SU-DHL-6 (cell line): Measurements from ENCODE around the gene STARD9.

ENCODE experiments used
- H2AFZ ChIP-seq: fragments of 200-600 bp; sonication (generic); 2 replicates; pipeline ENCODE4 v1.6.1; 2014; ENCODE audit warnings: low read depth, mild to moderate bottlenecking, moderate library complexity, mixed read lengths, antibody characterized with exemption, low read length; ENCODE audit not compliant: severe bottlenecking
- H3F3A ChIP-seq: fragments of 200-600 bp; shearing (Covaris generic); 2 replicates; pipeline ENCODE4 v1.6.0; 2016; ENCODE audit warnings: antibody characterized with exemption, mild to moderate bottlenecking; ENCODE audit not compliant: insufficient read depth
- H3K27ac ChIP-seq: fragments of 200-600 bp; sonication (generic); 2 replicates; pipeline ENCODE4 v1.5.1; 2016; ENCODE audit warnings: low read depth, mild to moderate bottlenecking, low read length, moderate library complexity, mixed read lengths
- H3K27me3 ChIP-seq: fragments of 200-600 bp; sonication (generic), shearing (Covaris generic); 2 replicates; pipeline ENCODE4 v1.6.0; 2014; ENCODE audit warnings: mild to moderate bottlenecking, low read length
- H3K36me3 ChIP-seq: fragments of 200-600 bp; sonication (generic); 2 replicates; pipeline ENCODE4 v1.6.1; 2014; ENCODE audit warnings: mild to moderate bottlenecking, low read length, mixed read lengths
- H3K4me2 ChIP-seq: fragments of 300-600, 200-600 bp; shearing (Covaris generic), sonication (generic); 2 replicates; pipeline ENCODE4 v1.6.0; 2014; ENCODE audit warnings: low read length, low read depth, mild to moderate bottlenecking; ENCODE audit not compliant: poor library complexity, severe bottlenecking
- H3K4me3 ChIP-seq: fragments of 200-600 bp; sonication (generic); 2 replicates; pipeline ENCODE4 v1.5.1; 2014; ENCODE audit warnings: antibody characterized with exemption, low read length, mild to moderate bottlenecking, mixed read lengths; ENCODE audit not compliant: insufficient read depth, poor library complexity, severe bottlenecking
- H3K79me2 ChIP-seq: fragments of 200-600 bp; sonication (generic); 2 replicates; pipeline ENCODE4 v1.6.1; 2014; ENCODE audit warnings: mild to moderate bottlenecking, low read length, moderate library complexity; ENCODE audit not compliant: insufficient read depth
- H3K9ac ChIP-seq: fragments of 200-600 bp; sonication (generic); 2 replicates; pipeline ENCODE4 v1.7.0; 2014; ENCODE audit warnings: mild to moderate bottlenecking, low read length
- H3K9me2 ChIP-seq: fragments of 200-600 bp; sonication (generic); replicated peaks from 2 replicates; pipeline ENCODE4 v1.6.1; 2014; ENCODE audit warnings: low read length; ENCODE audit not compliant: insufficient read depth
- H3K9me3 ChIP-seq: fragments of 200-600 bp; sonication (generic); 2 replicates; pipeline ENCODE4 v1.6.1; 2014; ENCODE audit warnings: low read length, mixed read lengths; ENCODE audit not compliant: insufficient read depth
- H4K20me1 ChIP-seq: fragments of 200-600 bp; sonication (generic); 2 replicates; pipeline ENCODE4 v1.6.1; 2014; ENCODE audit warnings: low read depth, mild to moderate bottlenecking, antibody characterized with exemption, low read length, moderate library complexity, mixed read lengths
- EZH2phosphoT487 ChIP-seq: fragments of 200-600 bp; sonication (generic), shearing (Covaris generic); conservative IDR thresholded peaks from 2 replicates; pipeline ENCODE4 v1.6.1; 2018; ENCODE audit warnings: mild to moderate bottlenecking, antibody characterized with exemption, low read length, moderate library complexity, mixed read lengths
- TF ChIP-seq, protein P1 (sequence below): fragments of 200-600 bp; sonication (generic); IDR thresholded peaks from one replicate; pipeline ENCODE4 v1.5.1; 2017; ENCODE audit warnings: antibody characterized with exemption, mild to moderate bottlenecking, low read length, moderate library complexity; ENCODE audit not compliant: insufficient read depth, poor library complexity, severe bottlenecking

STARD9 gene

DNA sequence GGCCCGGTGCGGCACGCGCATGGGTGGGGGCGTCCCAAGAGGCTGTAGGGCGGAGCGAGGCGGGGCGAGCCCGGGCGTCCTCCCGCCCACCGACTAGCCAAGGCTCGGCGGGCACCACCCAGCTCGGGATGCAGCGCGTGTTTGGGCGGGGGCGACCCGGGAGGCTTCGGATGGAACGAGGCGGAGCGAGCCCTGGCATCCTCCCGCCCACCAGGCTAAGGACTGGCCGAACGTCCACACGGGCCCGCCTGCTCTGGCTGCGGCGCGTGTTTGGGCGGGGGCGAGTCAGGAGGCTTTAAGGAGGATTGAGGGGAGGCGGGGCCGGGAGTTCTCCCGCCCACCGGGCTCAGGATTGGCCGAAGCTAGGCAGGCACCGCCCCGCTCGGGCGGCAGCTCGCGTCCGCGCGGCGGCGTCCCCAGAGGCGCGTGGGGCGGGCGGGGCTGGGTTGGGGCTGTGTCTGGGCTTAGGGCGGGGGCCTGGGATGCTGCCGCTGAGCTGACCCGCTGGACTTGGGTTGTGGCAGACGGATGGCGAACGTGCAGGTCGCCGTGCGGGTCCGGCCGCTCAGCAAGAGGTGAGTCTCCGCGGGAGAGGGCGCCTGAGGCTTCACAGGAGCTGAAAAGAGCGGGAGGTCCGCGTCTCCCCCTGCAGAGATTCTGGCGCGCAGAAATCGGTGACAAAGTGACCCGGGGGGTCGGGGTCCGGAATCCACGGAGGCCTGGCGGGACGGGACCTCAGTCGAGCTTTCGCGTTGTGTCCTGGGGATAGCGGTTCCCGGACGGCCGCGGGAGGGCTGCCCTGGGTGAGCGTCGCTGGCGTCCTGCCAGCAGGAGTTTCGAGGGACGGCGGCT is at the start of gene STARD9:
STARD9 (plus strand) TSS at position 419 of the 852 bp plus-strand sequence; CDS start at position 529, 110 bp downstream.
- Histone ChIP-seq H2AFZ (peak within 1 kb of the TSS; percentile 98), H3K27ac (no peak within 1 kb of the TSS), H3K79me2 (no peaks in the 10 kb centered on the region), H3K27me3 (no peaks in the 10 kb centered on the region), H3K36me3 (no peaks in the 10 kb centered on the region), H3K9me3 (no peaks in the 10 kb centered on the region), H3K4me3 (peak within 1 kb of the TSS; percentile 89), H4K20me1 (no peaks in the 10 kb centered on the region), H3K9ac (peak within 1 kb of the TSS; percentile 77), H3K9me2 (no peaks in the 10 kb centered on the region), H3F3A (peaks cover 8% of the 10 kb centered on the region), H3K4me2 (peak within 1 kb of the TSS; percentile 70)
- TF ChIP-seq, protein P1, sequence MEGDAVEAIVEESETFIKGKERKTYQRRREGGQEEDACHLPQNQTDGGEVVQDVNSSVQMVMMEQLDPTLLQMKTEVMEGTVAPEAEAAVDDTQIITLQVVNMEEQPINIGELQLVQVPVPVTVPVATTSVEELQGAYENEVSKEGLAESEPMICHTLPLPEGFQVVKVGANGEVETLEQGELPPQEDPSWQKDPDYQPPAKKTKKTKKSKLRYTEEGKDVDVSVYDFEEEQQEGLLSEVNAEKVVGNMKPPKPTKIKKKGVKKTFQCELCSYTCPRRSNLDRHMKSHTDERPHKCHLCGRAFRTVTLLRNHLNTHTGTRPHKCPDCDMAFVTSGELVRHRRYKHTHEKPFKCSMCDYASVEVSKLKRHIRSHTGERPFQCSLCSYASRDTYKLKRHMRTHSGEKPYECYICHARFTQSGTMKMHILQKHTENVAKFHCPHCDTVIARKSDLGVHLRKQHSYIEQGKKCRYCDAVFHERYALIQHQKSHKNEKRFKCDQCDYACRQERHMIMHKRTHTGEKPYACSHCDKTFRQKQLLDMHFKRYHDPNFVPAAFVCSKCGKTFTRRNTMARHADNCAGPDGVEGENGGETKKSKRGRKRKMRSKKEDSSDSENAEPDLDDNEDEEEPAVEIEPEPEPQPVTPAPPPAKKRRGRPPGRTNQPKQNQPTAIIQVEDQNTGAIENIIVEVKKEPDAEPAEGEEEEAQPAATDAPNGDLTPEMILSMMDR = no peak
- TF ChIP-seq EZH2phosphoT487 = no peak

DNA sequence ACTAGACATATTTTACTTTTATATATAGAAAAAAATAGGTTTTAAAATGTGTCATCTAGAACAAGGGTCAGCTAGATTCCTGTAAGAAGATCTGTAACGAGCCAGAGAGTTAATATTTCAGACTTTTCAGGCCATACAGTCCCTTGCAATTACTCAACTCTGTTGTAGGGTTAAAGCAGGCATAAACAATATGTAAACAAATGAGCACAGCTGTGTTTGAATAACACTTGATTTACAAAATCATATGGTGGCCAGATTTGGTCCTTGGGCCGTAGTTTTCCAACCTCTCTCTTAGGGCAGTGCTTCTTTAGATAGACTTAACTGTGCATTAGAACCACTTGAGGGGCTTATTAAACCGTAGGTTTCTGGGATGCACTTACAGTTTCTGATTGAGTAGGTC is 46.4 kb upstream of the STARD9 start:
- H3K9ac ChIP-seq = no peak overlapping the region

DNA sequence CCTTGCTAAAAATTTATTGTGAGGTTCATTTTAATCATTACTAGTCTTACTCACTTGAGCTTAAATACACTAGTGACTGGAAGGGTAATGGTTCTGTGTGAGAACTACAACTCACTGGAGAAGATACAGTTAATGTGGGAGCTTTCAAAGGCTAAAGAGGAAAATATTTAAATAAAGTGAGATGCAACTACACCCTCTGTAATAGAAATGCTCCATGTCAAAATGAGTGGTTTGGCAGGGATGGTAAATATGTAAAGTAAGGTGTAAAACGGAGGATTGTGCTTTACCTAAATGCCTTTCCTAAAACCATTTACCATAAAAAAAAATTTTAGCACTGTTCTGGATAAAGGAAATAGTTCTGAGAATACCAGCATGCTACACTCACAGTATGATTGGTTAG is 42.2 kb upstream of the STARD9 start:
- Histone ChIP-seq H3K9me2 (no peaks in the 10 kb centered on the region), H3K4me3 (no peak overlapping the region), H4K20me1 (no peaks in the 10 kb centered on the region), H3K4me2 (no peak overlapping the region), H3K36me3 (0 out of 2 replicates have a peak, but pooled peaks cover 6% of the 10 kb centered on the region), H3K79me2 (no peaks in the 10 kb centered on the region), H3K9me3 (no peaks in the 10 kb centered on the region), H3K9ac (no peak overlapping the region), H2AFZ (no peak overlapping the region), H3K27me3 (no peaks in the 10 kb centered on the region), H3F3A (no peaks in the 10 kb centered on the region), H3K27ac (no peak overlapping the region)
- TF ChIP-seq, protein P1 = no peak
- TF ChIP-seq EZH2phosphoT487 = no peak

More for the DNA sequence above, 46.4 kb upstream of the STARD9 start:
- H3K36me3 ChIP-seq = peaks cover 6% of the 10 kb centered on the region; the same call in 1 of the 2 replicates
- H3F3A ChIP-seq = peaks cover 4% of the 10 kb centered on the region; the same call in 1 of the 2 replicates
- no peak overlapping the region for H3K4me3 ChIP-seq
- H4K20me1 ChIP-seq = no peaks in the 10 kb centered on the region
- H3K27me3 ChIP-seq = no peaks in the 10 kb centered on the region
- H3K9me2 ChIP-seq = no peaks in the 10 kb centered on the region
- TF ChIP-seq, protein P1 = no peak
- no peak for TF ChIP-seq EZH2phosphoT487
- no peak overlapping the region for H3K27ac ChIP-seq
- H2AFZ ChIP-seq = no peak overlapping the region
- H3K4me2 ChIP-seq = no peak overlapping the region
- H3K79me2 ChIP-seq = no peaks in the 10 kb centered on the region
- no peaks in the 10 kb centered on the region for H3K9me3 ChIP-seq
